Thyroid gland (tissue), 4 donors: Measurements from ENCODE around the gene ZFP69B.

Source experiments
- POLR2A ChIP-seq, 2 donors: fragments of 450-650 bp; IDR thresholded peaks; one replicate each; pipeline ENCODE4 v1.6.1; 2017; ENCODE audit warnings: antibody characterized with exemption in 2 of 2, mild to moderate bottlenecking in 2 of 2, moderate library complexity in 1 of 2
- TF ChIP-seq, protein P1 (sequence below), 6 experiments: fragments of 200-600 bp in 3 of 6; fragments of 450-650 bp in 3 of 6; sonication (generic) in 3 of 6; IDR thresholded peaks; one replicate each; pipeline ENCODE4 v1.5.1; 2016 to 2019; ENCODE audit warnings: antibody characterized with exemption in 6 of 6, mild to moderate bottlenecking in 2 of 6, inconsistent platforms in 1 of 6, moderate library complexity in 1 of 6

- TF ChIP-seq, protein P1, sequence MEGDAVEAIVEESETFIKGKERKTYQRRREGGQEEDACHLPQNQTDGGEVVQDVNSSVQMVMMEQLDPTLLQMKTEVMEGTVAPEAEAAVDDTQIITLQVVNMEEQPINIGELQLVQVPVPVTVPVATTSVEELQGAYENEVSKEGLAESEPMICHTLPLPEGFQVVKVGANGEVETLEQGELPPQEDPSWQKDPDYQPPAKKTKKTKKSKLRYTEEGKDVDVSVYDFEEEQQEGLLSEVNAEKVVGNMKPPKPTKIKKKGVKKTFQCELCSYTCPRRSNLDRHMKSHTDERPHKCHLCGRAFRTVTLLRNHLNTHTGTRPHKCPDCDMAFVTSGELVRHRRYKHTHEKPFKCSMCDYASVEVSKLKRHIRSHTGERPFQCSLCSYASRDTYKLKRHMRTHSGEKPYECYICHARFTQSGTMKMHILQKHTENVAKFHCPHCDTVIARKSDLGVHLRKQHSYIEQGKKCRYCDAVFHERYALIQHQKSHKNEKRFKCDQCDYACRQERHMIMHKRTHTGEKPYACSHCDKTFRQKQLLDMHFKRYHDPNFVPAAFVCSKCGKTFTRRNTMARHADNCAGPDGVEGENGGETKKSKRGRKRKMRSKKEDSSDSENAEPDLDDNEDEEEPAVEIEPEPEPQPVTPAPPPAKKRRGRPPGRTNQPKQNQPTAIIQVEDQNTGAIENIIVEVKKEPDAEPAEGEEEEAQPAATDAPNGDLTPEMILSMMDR (IDR thresholded peaks at IDR 0.05): no peak
- no peak for TF ChIP-seq POLR2A (IDR thresholded peaks at IDR 0.05)
Observed at GRCh38 chr1:40416709-40417108, 33.6 kb upstream of the ZFP69B start.
